HEK293 (cell line): ENCODE results near the gene PIN1.

ENCODE experiments used
- CTCF ChIA-PET: fragments of 350-600 bp; formaldehyde crosslinking; extraction: SDS; loops from one replicate; lab custom pipeline; 2021; ENCODE audit warnings: antibody characterized with exemption; lab: Yijun Ruan, JAX
- POLR2A ChIA-PET: fragments of 300-600 bp; formaldehyde crosslinking; extraction: SDS; loops from one replicate; lab custom pipeline; 2020; ENCODE audit warnings: antibody characterized with exemption, inconsistent platforms; lab: Yijun Ruan, JAX
- H3K27ac ChIP-seq: fragments of 200-500 bp; sonication (Bioruptor generic); 2 replicates; pipeline ENCODE4 v1.5.1; 2014; ENCODE audit warnings: low read depth, low read length, control low read depth, inconsistent platforms; ENCODE audit errors: extremely low read depth
- H3K36me3 ChIP-seq, 2 experiments: fragments of 200-500 bp in 1 of 2; sonication (Bioruptor generic) in 1 of 2; 1 replicate in 1 of 2; 2 replicates in 1 of 2; pipeline ENCODE4 v1.5.1; 2014 to 2017; ENCODE audit warnings: inconsistent platforms in 2 of 2, low read length in 2 of 2; ENCODE audit not compliant: control insufficient read depth in 2 of 2, insufficient read depth in 1 of 2
- H3K4me1 ChIP-seq: fragments of 200-500 bp; sonication (Bioruptor generic); 2 replicates; pipeline ENCODE4 v1.5.1; 2014; ENCODE audit warnings: mild to moderate bottlenecking, low read length, inconsistent platforms; ENCODE audit not compliant: control insufficient read depth, insufficient read depth
- H3K4me3 ChIP-seq: 2 replicates; pipeline ENCODE4 v1.5.1; 2011; ENCODE audit warnings: low read depth, mild to moderate bottlenecking, control low read depth, low read length, moderate library complexity
- H3K9me3 ChIP-seq: fragments of 200-500 bp; sonication (Bioruptor generic); 2 replicates; pipeline ENCODE4 v1.5.1; 2014; ENCODE audit warnings: low read depth, low read length, inconsistent platforms; ENCODE audit not compliant: control insufficient read depth, insufficient read depth
- GLI4 ChIP-seq: fragments of 450-650 bp; formaldehyde crosslinking; IDR thresholded peaks from 2 replicates; pipeline ENCODE4 v1.5.1; 2016; ENCODE audit warnings: missing biosample characterization, missing genetic modification characterization
- HOXC10 ChIP-seq: sonication (generic); formaldehyde crosslinking; IDR thresholded peaks from 2 replicates; pipeline ENCODE4 v1.8.1; 2023; ENCODE audit warnings: mild to moderate bottlenecking, missing genetic modification reagents
- MYNN ChIP-seq: fragments of 450-650 bp; formaldehyde crosslinking; IDR thresholded peaks from 2 replicates; pipeline ENCODE4 v1.5.1; 2016; ENCODE audit warnings: missing biosample characterization, missing genetic modification characterization, borderline replicate concordance
- RBAK ChIP-seq: fragments of 450-650 bp; formaldehyde crosslinking; IDR thresholded peaks from 2 replicates; pipeline ENCODE4 v1.5.1; 2016; ENCODE audit warnings: missing biosample characterization, missing genetic modification characterization
- ZNF19 ChIP-seq: fragments of 450-650 bp; formaldehyde crosslinking; IDR thresholded peaks from 2 replicates; pipeline ENCODE4; 2016; ENCODE audit warnings: missing biosample characterization, missing genetic modification characterization, low read depth
- ZNF248 ChIP-seq: fragments of 450-650 bp; formaldehyde crosslinking; IDR thresholded peaks from 2 replicates; pipeline ENCODE4 v1.5.1; 2017; ENCODE audit warnings: missing biosample characterization, missing genetic modification characterization
- ZNF292 ChIP-seq: fragments of 450-650 bp; formaldehyde crosslinking; IDR thresholded peaks from 2 replicates; pipeline ENCODE4 v1.5.1; 2016; ENCODE audit warnings: low read depth, missing biosample characterization, missing genetic modification characterization, borderline replicate concordance
- ZNF302 ChIP-seq: fragments of 450-650 bp; formaldehyde crosslinking; IDR thresholded peaks from 2 replicates; pipeline ENCODE4 v1.5.1; 2016; ENCODE audit warnings: missing biosample characterization, missing genetic modification characterization, low read depth
- ZNF473 ChIP-seq: fragments of 450-650 bp; formaldehyde crosslinking; IDR thresholded peaks from 2 replicates; pipeline ENCODE4 v1.5.1; 2017; ENCODE audit warnings: missing biosample characterization, missing genetic modification characterization
- ZNF529 ChIP-seq: fragments of 450-650 bp; formaldehyde crosslinking; IDR thresholded peaks from 2 replicates; pipeline ENCODE4 v1.5.1; 2017; ENCODE audit warnings: missing genetic modification characterization, missing biosample characterization; ENCODE audit not compliant: insufficient replicate concordance
- ZNF555 ChIP-seq: fragments of 450-650 bp; formaldehyde crosslinking; conservative IDR thresholded peaks from 2 replicates; pipeline ENCODE4 v1.5.1; 2017; ENCODE audit warnings: missing biosample characterization, mild to moderate bottlenecking, missing genetic modification characterization, inconsistent platforms
- ZNF610 ChIP-seq: fragments of 450-650 bp; formaldehyde crosslinking; IDR thresholded peaks from 2 replicates; pipeline ENCODE4 v1.5.1; 2016; ENCODE audit warnings: missing biosample characterization, missing genetic modification characterization, borderline replicate concordance
- ZNF629 ChIP-seq: fragments of 450-650 bp; formaldehyde crosslinking; IDR thresholded peaks from 2 replicates; pipeline ENCODE4 v1.5.1; 2017; ENCODE audit warnings: missing biosample characterization, missing genetic modification characterization
- ZNF664 ChIP-seq: fragments of 450-650 bp; formaldehyde crosslinking; IDR thresholded peaks from 2 replicates; pipeline ENCODE4 v1.5.1; 2016; ENCODE audit warnings: missing biosample characterization, missing genetic modification characterization
- TF ChIP-seq, protein P1 (sequence below): fragments of 450-650 bp; formaldehyde crosslinking; IDR thresholded peaks from 2 replicates; pipeline ENCODE4 v1.5.1; 2016; ENCODE audit warnings: missing biosample characterization, missing genetic modification characterization
- TF ChIP-seq, protein P2 (sequence below): fragments of 450-650 bp; formaldehyde crosslinking; IDR thresholded peaks from 2 replicates; pipeline ENCODE4 v1.5.1; 2016; ENCODE audit warnings: missing biosample characterization, missing genetic modification characterization
- TF ChIP-seq, protein P3 (sequence below): fragments of 450-650 bp; formaldehyde crosslinking; conservative IDR thresholded peaks from 2 replicates; pipeline ENCODE4 v1.5.1; 2016; ENCODE audit warnings: low read depth, missing biosample characterization, missing genetic modification characterization
- TF ChIP-seq, protein P4 (sequence below): fragments of 450-650 bp; formaldehyde crosslinking; IDR thresholded peaks from 2 replicates; pipeline ENCODE4 v1.5.1; 2016; ENCODE audit warnings: missing biosample characterization, missing genetic modification characterization, low read depth

Gene PIN1

DNA sequence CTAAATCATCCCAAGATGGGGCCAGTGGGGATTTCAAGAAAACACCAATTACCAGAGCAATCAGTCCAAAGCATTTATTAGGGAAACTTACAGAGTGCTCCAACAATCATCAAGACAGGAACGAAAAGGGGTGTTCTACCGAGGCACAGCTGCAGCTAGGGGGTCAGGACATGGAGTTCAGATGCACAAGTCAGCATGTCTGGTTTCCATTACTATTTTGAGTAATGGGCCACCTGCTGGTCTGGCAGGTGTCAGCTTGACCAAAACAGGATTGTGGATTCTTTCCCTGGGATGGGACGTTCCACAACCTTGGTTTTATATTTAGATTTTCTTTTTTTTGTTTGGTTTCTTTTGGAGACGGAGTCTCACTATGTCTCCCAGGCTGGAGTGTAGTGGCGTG, 11.3 kb upstream of the PIN1 start:
- H3K27ac ChIP-seq = no peak overlapping the region
- no peak overlapping the region for H3K4me3 ChIP-seq
- ChIA-PET CTCF (no interaction called here), POLR2A (interaction anchor here (0.6 kb wide), 1 partner anchor 1749 kb away, joined by 5 read pairs; no protein-coding TSS in a partner anchor)
- no peak for TF ChIP-seq HOXC10 (CRISPR knock-in tag)
- TF ChIP-seq ZNF664 (tag by site-specific recombination) = no peak
- TF ChIP-seq RBAK (tag by site-specific recombination) = no peak
- TF ChIP-seq ZNF529 (tag by site-specific recombination) = no peak
- no peak for TF ChIP-seq ZNF19 (tag by site-specific recombination)
- TF ChIP-seq GLI4 (tag by site-specific recombination) = no peak
- no peak for TF ChIP-seq MYNN (tag by site-specific recombination)
- TF ChIP-seq, protein P1, sequence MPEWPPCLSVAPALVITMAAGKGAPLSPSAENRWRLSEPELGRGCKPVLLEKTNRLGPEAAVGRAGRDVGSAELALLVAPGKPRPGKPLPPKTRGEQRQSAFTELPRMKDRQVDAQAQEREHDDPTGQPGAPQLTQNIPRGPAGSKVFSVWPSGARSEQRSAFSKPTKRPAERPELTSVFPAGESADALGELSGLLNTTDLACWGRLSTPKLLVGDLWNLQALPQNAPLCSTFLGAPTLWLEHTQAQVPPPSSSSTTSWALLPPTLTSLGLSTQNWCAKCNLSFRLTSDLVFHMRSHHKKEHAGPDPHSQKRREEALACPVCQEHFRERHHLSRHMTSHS (tag by site-specific recombination) = no peak
- TF ChIP-seq, protein P2, sequence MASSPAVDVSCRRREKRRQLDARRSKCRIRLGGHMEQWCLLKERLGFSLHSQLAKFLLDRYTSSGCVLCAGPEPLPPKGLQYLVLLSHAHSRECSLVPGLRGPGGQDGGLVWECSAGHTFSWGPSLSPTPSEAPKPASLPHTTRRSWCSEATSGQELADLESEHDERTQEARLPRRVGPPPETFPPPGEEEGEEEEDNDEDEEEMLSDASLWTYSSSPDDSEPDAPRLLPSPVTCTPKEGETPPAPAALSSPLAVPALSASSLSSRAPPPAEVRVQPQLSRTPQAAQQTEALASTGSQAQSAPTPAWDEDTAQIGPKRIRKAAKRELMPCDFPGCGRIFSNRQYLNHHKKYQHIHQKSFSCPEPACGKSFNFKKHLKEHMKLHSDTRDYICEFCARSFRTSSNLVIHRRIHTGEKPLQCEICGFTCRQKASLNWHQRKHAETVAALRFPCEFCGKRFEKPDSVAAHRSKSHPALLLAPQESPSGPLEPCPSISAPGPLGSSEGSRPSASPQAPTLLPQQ (tag by site-specific recombination) = no peak
- no peak for TF ChIP-seq ZNF302 (tag by site-specific recombination)
- TF ChIP-seq ZNF610 (tag by site-specific recombination) = no peak
- TF ChIP-seq, protein P3, sequence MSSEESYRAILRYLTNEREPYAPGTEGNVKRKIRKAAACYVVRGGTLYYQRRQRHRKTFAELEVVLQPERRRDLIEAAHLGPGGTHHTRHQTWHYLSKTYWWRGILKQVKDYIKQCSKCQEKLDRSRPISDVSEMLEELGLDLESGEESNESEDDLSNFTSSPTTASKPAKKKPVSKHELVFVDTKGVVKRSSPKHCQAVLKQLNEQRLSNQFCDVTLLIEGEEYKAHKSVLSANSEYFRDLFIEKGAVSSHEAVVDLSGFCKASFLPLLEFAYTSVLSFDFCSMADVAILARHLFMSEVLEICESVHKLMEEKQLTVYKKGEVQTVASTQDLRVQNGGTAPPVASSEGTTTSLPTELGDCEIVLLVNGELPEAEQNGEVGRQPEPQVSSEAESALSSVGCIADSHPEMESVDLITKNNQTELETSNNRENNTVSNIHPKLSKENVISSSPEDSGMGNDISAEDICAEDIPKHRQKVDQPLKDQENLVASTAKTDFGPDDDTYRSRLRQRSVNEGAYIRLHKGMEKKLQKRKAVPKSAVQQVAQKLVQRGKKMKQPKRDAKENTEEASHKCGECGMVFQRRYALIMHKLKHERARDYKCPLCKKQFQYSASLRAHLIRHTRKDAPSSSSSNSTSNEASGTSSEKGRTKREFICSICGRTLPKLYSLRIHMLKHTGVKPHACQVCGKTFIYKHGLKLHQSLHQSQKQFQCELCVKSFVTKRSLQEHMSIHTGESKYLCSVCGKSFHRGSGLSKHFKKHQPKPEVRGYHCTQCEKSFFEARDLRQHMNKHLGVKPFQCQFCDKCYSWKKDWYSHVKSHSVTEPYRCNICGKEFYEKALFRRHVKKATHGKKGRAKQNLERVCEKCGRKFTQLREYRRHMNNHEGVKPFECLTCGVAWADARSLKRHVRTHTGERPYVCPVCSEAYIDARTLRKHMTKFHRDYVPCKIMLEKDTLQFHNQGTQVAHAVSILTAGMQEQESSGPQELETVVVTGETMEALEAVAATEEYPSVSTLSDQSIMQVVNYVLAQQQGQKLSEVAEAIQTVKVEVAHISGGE (tag by site-specific recombination) = no peak
- no peak for TF ChIP-seq ZNF629
- no peak for TF ChIP-seq ZNF248 (tag by site-specific recombination)
- TF ChIP-seq ZNF473 (tag by site-specific recombination) = no peak
- TF ChIP-seq ZNF292 (tag by site-specific recombination) = no peak
- TF ChIP-seq, protein P4, sequence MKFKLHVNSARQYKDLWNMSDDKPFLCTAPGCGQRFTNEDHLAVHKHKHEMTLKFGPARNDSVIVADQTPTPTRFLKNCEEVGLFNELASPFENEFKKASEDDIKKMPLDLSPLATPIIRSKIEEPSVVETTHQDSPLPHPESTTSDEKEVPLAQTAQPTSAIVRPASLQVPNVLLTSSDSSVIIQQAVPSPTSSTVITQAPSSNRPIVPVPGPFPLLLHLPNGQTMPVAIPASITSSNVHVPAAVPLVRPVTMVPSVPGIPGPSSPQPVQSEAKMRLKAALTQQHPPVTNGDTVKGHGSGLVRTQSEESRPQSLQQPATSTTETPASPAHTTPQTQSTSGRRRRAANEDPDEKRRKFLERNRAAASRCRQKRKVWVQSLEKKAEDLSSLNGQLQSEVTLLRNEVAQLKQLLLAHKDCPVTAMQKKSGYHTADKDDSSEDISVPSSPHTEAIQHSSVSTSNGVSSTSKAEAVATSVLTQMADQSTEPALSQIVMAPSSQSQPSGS (tag by site-specific recombination) = no peak
- TF ChIP-seq ZNF555 (tag by site-specific recombination) = no peak
- H3K4me1 ChIP-seq = no peaks in the 10 kb centered on the region; the same call in 1 of the 2 replicates
- no peaks in the 10 kb centered on the region for H3K9me3 ChIP-seq
- H3K36me3 ChIP-seq = peaks cover 4% of the 10 kb centered on the region in 2 experiments; a peak in 2 of 3 replicates
